Activated CD4-positive, alpha-beta T cell treated with anti-CD3 and anti-CD28 coated beads, Interleukin-2, amount 50 U/mL, for 4 hours (primary cell): Measurements from ENCODE around the gene ZNF25.
"Not testable (repeated sequence)": the region's sequence is repeated elsewhere in the genome, so short reads cannot be mapped to it uniquely, and the experiment has no call there.

Experiments used
- DNase-seq, 2 experiments: peaks; one replicate each; pipeline ENCODE4 v3.0.0-alpha.2; 2020

The ZNF25 gene

GRCh38 chr10:37937864-37938263 lies 38.6 kb downstream of the ZNF25 start:
- DNase-seq: no peak

- no peak for DNase-seq
Observed at GRCh38 chr10:37934791-37935190, 41.7 kb downstream of the ZNF25 start.

GRCh38 chr10:37930423-37930822 lies 46.0 kb downstream of the ZNF25 start:
- DNase-seq: no peak

GRCh38 chr10:37908165-37908564 lies 68.3 kb downstream of the ZNF25 start:
- not testable (repeated sequence) for DNase-seq

- DNase-seq: no peak
Observed at GRCh38 chr10:37906382-37906781, 70.1 kb downstream of the ZNF25 start.
